GM19397 (cell line): Measurements from ENCODE around the gene FBF1.

Experiments
- ATAC-seq: cut with Tn5 transposase; IDR thresholded peaks from one replicate; pipeline ENCODE4 v1.9.1; 2021; ENCODE audit warnings: mild to moderate bottlenecking, moderate library complexity; ENCODE audit not compliant: unreplicated experiment

The FBF1 gene

DNA sequence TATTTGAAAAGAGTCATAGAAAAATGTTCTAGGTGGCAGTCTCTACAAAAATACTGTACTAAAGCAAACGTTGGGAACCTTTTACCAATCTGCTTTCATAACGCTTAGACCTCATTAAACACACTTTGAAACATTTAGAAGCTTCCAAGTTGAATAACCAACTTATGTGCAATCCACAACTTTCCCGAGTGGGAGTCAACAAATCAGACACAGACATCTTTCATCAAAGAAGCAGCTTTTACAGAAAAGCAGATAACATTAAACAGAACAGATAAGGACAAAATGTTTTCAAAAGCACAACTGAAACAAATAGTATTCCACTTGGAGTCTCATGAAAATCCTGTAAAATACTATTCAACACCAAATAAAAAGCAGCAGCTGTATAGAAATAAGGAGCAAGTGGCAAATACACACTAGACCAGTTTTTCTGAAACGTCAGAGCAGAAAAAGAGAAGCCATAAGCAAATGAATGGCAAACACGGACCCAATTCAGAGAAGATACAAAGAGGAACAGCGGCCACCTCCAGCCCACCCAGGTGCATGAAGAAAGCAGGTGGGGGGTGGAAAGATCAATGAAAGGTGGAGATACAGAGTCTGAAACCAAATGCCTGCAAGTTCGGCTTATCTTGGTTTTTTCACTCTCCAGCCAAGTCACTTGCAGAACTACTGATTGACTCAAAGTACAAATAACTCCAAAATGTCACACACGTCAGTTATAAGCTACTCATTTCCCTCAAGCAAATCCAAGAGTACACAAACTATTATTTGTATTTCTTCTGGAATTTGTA is 18.4 kb upstream of the FBF1 start:
- no peak for ATAC-seq

DNA sequence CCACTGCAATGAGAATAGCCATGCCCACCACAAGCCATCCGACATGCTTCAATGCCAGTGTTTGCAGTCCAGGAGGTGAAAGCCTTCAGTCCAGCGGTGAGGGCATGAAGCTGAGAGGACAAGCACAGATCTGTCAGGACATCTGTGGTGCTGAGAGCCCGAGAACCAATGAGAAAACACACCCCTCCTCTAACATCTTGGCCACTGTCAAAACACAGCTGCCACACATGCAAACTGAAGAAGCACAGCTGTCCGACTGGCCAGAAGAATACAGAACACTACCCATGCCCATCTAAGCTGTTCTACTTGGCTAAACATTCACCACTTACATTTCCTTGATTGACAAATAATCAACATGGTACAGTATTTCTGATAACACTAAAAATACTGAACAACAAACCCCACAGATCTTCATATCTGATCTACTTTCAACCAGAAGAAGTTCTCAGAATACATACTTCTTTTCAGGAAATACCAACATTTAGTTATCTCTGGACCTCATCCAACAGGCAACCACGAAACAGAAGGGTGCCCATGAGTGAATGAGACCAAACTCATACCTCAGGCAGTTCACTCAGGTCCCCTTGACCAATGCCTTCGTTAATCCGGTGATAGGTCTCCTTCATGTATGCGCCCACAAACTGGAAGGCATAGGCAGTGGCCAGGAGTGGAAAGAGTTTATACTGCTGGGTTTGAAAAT is 10.2 kb upstream of the FBF1 start:
- ATAC-seq: no peak

DNA sequence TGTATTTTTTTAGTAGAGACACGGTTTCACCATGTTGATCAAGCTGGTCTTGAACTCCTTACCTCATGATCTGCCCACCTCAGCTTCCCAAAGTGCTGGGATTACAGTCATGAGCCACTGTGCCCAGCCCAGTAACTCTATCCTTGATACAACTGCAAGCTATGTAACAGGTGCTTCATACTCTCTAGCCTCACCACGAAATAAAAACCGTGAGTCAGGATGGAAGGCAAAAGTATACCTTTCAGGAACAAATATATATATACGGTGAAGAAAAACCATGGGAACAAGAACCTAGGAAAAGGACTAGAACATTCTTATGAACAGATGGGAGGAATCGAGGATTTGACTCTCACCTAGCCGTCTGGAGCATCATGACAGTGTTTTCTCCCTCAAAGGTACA is 9.6 kb upstream of the FBF1 start:
- no peak for ATAC-seq

DNA sequence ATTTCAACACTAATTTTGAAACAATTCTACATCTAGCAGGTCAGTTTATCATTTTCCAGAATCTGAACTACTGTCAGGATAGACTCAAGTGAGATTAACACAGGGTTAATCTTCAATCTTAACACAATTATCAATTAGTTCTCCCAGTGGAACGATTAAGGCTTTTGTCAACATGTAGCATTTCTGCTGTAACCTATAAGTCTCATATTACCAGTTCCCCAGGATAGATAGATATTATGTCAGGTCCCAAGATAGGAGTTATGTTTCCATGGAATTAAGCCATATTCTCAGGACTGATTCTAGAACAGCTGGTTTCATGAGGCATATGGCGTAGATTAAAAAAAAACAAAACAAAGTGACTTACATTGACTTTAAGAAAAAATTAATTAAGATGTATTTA is 4.4 kb upstream of the FBF1 start:
- no peak for ATAC-seq

- ATAC-seq: no peak
These were observed 2.6 kb upstream of the FBF1 start for GRCh38 chr17:75943491-75943890.

- no peak for ATAC-seq
These were observed 1.6 kb upstream of the FBF1 start for GRCh38 chr17:75942473-75942872.

DNA sequence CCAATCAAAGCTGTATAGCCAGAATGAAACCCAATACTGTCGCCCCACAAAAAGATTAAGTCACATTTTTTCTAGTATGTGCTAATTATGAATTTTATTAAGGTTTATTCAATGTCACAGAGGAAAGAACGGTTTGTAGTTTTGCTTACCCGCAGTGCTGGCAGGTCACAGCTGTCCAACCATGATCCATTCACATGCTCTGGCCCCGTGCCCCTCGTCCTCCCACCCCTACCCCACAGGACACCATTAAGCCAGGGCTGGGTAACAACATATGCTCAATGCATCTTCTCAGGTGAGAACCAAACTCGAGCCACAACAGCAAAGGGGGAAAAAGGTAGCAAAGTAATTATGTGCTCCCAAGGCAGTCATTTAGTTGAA is 589 bp upstream of the FBF1 start:
- ATAC-seq: no peak

- no peak for ATAC-seq
These were observed 3.2 kb downstream of the FBF1 start for GRCh38 chr17:75937652-75938051.

- ATAC-seq: no peak
These were observed 7.0 kb downstream of the FBF1 start for GRCh38 chr17:75933808-75934207.

- no peak for ATAC-seq
These were observed 8.0 kb downstream of the FBF1 start for GRCh38 chr17:75932852-75933251.

- no peak for ATAC-seq
These were observed 9.8 kb downstream of the FBF1 start for GRCh38 chr17:75931062-75931461.

DNA sequence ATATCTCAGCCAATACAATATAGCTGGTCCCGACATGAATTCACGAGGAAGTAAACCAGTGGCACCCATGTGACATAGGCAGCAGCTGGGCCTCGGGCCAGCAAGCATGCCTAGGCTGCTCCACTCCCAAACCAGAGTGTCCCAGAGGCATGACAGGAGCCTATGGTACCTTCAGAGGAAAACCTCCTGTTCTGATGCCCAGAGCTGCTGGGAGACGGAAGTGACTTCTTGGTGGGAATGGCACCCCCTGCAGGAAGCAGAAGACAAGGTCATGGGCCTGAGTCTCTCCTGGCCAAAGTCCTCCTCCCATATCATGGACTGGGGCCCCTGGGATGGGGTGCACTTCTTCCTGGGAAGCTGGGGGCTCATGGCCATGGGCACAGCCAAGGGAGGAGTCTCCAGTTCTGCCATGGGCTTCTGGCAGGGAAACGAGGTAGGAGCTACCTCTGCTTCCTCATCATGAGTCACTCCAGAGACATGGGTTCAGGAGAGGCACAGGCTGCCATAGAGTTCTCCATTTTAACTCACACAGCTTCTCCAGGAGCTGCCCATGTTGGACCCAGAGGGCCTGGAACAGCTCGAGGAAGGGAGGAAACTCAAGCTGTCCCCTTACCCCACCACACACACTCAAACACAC is 13.4 kb downstream of the FBF1 start:
- no peak for ATAC-seq

DNA sequence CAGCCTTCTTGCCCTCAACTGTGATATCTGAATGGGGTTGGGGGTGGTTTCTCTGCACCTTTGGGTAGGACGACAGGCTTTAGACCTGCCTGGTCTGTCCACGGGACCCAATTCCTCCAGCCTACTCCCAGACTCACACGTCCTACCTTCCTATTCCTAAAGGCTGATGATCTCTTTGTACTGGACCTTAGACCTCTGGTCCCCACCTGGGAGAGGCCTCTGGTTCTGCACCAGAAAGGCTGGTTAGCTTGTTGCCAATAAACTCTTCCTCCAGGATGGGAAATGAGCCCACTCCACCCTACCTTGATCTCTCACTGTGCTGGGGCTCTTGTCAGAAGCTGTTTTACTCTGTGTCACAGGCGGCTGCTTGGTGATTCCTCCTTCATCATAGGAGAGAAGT is 14.4 kb downstream of the FBF1 start:
- no peak for ATAC-seq

- ATAC-seq: no peak
These were observed 14.9 kb downstream of the FBF1 start for GRCh38 chr17:75925912-75926311.

DNA sequence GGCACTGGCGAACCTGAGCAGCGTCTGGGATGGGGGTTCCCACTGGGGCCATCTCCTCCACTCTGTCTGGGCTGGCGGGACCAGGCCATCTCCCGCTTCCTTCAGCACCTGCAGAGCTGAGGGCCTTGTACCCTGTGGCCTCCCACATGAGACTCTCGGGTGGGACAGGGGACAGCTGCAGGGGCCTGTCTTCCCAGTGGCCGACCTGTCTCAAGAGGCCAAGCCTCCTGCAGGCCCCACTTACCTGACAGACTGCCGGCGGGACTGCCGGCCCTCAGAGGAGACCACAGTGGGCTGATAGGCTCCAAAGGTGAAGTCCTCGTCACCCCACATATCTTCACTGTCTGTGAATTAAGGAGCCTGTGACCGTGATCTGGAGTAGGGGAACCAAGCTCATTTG is 15.7 kb downstream of the FBF1 start:
- ATAC-seq: no peak

DNA sequence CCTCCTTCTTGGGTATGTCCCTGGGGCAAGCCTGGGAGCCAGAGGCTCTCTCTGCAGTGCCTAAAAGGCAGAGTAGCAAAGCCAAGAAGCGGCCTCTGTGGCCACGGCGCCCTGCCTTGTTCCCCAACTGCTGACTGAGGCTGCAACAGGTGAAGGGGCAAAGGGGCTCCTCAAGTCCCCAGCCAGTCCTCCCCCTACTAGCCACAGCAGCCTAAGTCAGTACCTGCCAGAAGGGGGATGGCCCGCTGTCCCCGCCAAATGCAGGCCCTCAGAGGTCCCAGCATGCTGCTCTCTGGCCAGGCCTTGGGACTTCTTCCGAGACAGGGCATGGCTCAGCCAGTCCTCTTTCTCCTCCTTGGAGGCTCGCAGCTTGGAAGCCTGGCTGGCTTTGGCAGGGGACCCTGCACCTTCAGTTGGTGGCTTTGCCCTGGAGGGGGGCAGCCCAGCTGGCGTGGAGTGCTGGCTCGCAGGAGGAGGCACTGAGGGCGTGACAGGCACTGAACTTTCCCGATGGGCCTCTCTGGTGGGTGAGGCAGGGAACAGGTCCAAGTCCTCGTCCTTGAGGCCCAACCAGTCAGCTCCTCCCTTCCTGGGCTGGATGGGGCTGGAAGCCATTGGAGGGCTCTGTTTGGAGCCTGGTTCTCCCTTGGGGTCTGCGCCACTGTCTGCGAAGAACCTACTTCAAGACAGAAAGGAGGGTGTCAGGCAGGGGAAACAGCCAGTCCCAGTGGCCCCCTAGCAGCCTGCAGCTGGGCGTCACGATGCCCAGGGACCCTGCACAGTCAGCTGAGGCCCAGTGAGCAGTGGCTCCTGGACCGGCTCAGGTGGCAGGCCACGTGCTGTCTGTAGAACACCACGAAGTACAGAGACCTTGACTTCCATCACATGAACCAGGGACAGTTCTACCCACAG is 17.6 kb downstream of the FBF1 start:
- ATAC-seq: no peak

GRCh38 chr17:75922173-75922961 is 18.5 kb downstream of the FBF1 start:
- ATAC-seq: no peak

DNA sequence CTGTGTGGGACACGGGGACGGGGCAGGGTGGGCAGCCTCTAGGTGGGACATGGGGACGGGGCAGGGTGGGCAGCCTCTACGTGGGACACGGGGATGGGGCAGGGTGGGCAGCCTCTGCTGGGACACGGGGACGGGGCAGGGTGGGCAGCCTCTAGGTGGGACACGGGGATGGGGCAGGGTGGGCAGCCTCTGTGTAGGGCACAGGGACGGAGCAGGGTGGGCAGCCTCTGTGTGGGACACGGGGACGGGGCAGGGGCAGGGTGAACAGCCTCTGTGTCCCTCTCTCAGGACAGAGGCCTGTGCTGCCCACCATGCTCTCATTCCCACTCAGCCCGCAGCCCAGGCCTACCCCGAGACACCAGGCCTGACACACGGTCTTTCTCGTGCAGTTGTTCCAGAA is 19.2 kb downstream of the FBF1 start:
- ATAC-seq: no peak

- ATAC-seq: no peak
These were observed 20.7 kb downstream of the FBF1 start for GRCh38 chr17:75920045-75920560.

DNA sequence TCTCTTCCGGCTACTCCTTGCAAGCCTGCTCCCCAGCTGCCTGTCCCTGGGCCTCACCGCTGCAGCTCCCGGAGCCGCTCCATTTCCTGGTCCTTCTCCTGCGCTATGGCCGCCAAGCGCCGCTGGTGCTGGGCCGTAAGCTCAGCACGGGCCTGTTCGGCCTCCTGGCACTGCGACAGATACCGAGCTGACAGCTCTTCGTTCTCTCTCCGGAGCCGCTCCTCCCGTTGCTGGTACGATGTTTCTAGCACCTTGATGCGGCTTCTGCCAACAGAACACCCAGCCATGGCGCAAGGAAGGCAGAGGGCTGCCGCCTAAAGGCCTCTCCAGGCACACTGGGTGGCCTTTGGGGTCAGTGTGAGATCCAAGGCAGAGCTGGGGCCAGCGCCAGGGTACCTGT is 21.2 kb downstream of the FBF1 start:
- no peak for ATAC-seq
